Ascending aorta (tissue), 2 donors: ENCODE measurements around the gene LAPTM5. TPM values are rescaled to one million over a fixed set of nuclear protein-coding genes. Genes with fewer than 3 reads are reported as not detected.

ENCODE experiments used
- DNase-seq, 2 donors: peaks; one replicate each; pipeline ENCODE4 v3.0.0-alpha.2; 2019; ENCODE audit warnings: low spot score in 2 of 2
- H3K27ac ChIP-seq, 2 donors: fragments of 200-600 bp; sonication (generic); one replicate each; pipeline ENCODE4 v1.5.1; 2016 to 2017; ENCODE audit warnings: mild to moderate bottlenecking in 1 of 2
- H3K27me3 ChIP-seq: fragments of 200-600 bp; sonication (generic); one replicate; pipeline ENCODE4 v1.5.1; 2017
- H3K36me3 ChIP-seq, 2 donors: fragments of 200-600 bp; sonication (generic); one replicate each; pipeline ENCODE4 v1.5.1; 2016
- H3K4me1 ChIP-seq, 2 donors: fragments of 200-600 bp; sonication (generic); one replicate each; pipeline ENCODE4 v1.5.1; 2016 to 2017; ENCODE audit warnings: mild to moderate bottlenecking in 1 of 2
- H3K4me3 ChIP-seq, 2 donors: fragments of 200-600 bp; sonication (generic); one replicate each; pipeline ENCODE4 v1.5.1; 2016 to 2017; ENCODE audit warnings: mild to moderate bottlenecking in 1 of 2
- H3K9me3 ChIP-seq, 2 donors: fragments of 200-600 bp; sonication (generic); one replicate each; pipeline ENCODE4 v1.5.1; 2016
- CTCF ChIP-seq, 3 experiments: fragments of 200-600 bp in 2 of 3; fragments of 450-650 bp in 1 of 3; sonication (generic) in 2 of 3; IDR thresholded peaks; one replicate each; pipeline ENCODE4 v1.5.1; 2016 to 2019; ENCODE audit warnings: antibody characterized with exemption in 3 of 3, mild to moderate bottlenecking in 1 of 3, moderate library complexity in 1 of 3
- intact Hi-C: fragments of 100-400 bp; cut with DNase I; formaldehyde crosslinking; loops from one replicate; pipeline ENCODE4 v1.15.1; 2023
- total RNA-seq: library from RNA; depleted of rRNA; stranded (reverse); fragments of >200 nt; gene quantifications from one replicate; pipeline ENCODE4 v1.1.0, GENCODE V29; 2016

LAPTM5 gene
- total RNA-seq, 1 donor from 2014 or later: 56.1 TPM

GRCh38 chr1:30738715-30739559 is 18.6 kb downstream of the LAPTM5 start:
- intact Hi-C loops: no loop called here
- no peak for DNase-seq
- Histone ChIP-seq H3K27ac (no peak overlapping the region), H3K27me3 (no peaks in the 10 kb centered on the region), H3K4me3 (no peak overlapping the region), H3K36me3 (peaks cover 0 to 10% of the 10 kb centered on the region in 2 donors), H3K9me3 (no peaks in the 10 kb centered on the region), H3K4me1 (no peaks in the 10 kb centered on the region)
- no peak for TF ChIP-seq CTCF (IDR thresholded peaks at IDR 0.05)

GRCh38 chr1:30738040-30738714 is 19.4 kb downstream of the LAPTM5 start:
- no peak for DNase-seq

GRCh38 chr1:30737357-30738039 is 20.1 kb downstream of the LAPTM5 start:
- H3K27me3 ChIP-seq: no peaks in the 10 kb centered on the region
- peaks cover 0 to 10% of the 10 kb centered on the region in 2 donors for H3K36me3 ChIP-seq
- H3K27ac ChIP-seq: no peak overlapping the region
- H3K4me3 ChIP-seq: no peak overlapping the region
- H3K9me3 ChIP-seq: no peaks in the 10 kb centered on the region
- DNase-seq: no peak
- no peak for TF ChIP-seq CTCF (IDR thresholded peaks at IDR 0.05)
- intact Hi-C loops: no loop called here
- H3K4me1 ChIP-seq: no peaks in the 10 kb centered on the region

More at GRCh38 chr1:30738040-30738714, 19.4 kb downstream of the LAPTM5 start:
- Histone ChIP-seq H3K27me3 (no peaks in the 10 kb centered on the region), H3K4me3 (no peak overlapping the region), H3K27ac (no peak overlapping the region), H3K4me1 (no peaks in the 10 kb centered on the region), H3K9me3 (no peaks in the 10 kb centered on the region), H3K36me3 (peaks cover 0 to 10% of the 10 kb centered on the region in 2 donors)
- no peak for TF ChIP-seq CTCF (IDR thresholded peaks at IDR 0.05)
- intact Hi-C loops: no loop called here

GRCh38 chr1:30735668-30736498 is 21.7 kb downstream of the LAPTM5 start:
- no peak overlapping the region for H3K4me3 ChIP-seq
- H3K36me3 ChIP-seq: peaks cover 0 to 10% of the 10 kb centered on the region in 2 donors
- intact Hi-C loops: no loop called here
- no peaks in the 10 kb centered on the region for H3K9me3 ChIP-seq
- DNase-seq: no peak
- H3K27ac ChIP-seq: no peak overlapping the region
- H3K4me1 ChIP-seq: no peaks in the 10 kb centered on the region
- H3K27me3 ChIP-seq: no peaks in the 10 kb centered on the region
- no peak for TF ChIP-seq CTCF (IDR thresholded peaks at IDR 0.05)

GRCh38 chr1:30735124-30735523 is 22.4 kb downstream of the LAPTM5 start:
- Histone ChIP-seq H3K36me3 (peaks cover 0 to 10% of the 10 kb centered on the region in 2 donors), H3K27me3 (no peaks in the 10 kb centered on the region), H3K4me3 (no peak overlapping the region), H3K27ac (no peak overlapping the region), H3K9me3 (no peaks in the 10 kb centered on the region), H3K4me1 (no peaks in the 10 kb centered on the region)
- DNase-seq: no peak
- intact Hi-C loops: no loop called here
- TF ChIP-seq CTCF (IDR thresholded peaks at IDR 0.05): no peak
